ENCODE results near the gene DCAF8.
"Not testable (repeated sequence)": the region's sequence is repeated elsewhere in the genome, so short reads cannot be mapped to it uniquely, and the experiment has no call there.

DCAF8 gene

GRCh38 chr1:160261893-160262794, at the start of gene DCAF8:
Gene DCAF8 (minus strand): TSS chr1:160262549. CDS start chr1:160244008, 18,541 bp downstream.
- DNase-seq (ENCODE audit: low read depth): peak; percentile 97

DNA sequence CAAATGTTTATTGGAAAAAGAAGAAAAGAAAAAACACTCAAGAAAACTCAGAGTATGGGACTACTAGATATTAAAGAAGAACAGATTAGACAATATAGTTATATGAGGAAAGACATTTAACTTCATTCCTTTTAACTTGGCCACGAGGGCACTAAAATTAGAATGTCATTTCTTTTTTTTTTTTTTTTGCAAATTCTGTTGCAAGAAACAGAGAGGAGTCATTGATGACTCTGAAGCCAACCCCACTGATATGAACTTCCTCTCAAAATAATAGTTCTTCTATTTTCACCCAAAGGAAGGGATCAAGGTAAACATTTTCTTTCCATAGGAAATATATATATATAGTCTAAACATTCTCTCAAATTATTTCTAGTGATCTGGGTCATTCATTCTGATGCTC, 47.2 kb upstream of the DCAF8 start:
- no peak for DNase-seq (ENCODE audit: low read depth)

DNA sequence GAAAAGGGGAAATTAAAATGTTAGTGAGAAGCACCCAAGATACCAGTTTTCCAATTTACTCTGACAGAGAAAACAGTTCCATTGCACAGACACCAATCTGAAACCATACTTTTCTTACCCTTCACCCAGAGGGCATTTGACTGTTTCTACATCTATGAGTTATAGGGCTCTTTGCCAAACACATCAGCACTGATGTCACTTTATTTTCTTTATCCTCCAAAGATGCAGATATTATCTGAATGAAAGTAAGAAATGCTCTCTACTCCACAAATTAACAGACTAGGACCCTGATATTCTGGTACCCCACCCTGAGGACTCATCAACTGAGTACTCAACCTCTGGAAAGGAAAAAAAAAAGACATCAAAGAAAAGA, 46.8 kb upstream of the DCAF8 start:
- no peak for DNase-seq (ENCODE audit: low read depth)

GRCh38 chr1:160308451-160309184, 46.3 kb upstream of the DCAF8 start:
- DNase-seq (ENCODE audit: low read depth): no peak

DNA sequence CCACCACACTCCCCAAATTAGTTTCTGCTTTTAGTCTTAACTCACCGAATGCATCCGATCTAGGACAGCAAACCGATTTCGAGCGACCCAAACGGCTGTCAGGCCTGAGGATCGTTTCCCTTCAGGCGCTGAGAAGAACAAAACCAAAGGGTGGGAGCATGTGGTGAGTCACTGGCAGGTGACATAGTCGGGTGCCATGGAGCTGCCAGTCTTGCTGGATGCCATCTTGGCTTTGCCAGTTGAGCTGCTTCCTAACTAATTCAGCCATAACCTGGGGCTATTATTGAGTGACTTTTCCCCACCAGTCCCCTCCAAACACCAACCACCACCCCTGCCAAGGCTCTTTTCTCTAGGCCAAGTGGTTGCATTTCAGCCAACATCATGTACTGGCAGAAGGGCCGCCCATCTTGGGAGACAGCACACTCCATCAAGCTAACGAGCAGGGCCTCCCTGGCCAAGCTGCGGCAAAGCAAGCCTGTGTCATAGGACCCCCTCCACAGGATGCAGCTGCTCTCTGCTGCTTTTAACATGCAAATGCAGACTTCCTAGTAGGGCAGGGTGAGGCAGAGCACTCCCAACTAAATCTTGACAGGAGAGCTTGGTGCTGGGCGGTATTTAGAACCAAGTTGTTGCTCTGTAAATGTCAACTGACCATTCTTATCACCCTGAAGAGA, 44.9 kb upstream of the DCAF8 start:
- DNase-seq (ENCODE audit: low read depth): no peak

DNA sequence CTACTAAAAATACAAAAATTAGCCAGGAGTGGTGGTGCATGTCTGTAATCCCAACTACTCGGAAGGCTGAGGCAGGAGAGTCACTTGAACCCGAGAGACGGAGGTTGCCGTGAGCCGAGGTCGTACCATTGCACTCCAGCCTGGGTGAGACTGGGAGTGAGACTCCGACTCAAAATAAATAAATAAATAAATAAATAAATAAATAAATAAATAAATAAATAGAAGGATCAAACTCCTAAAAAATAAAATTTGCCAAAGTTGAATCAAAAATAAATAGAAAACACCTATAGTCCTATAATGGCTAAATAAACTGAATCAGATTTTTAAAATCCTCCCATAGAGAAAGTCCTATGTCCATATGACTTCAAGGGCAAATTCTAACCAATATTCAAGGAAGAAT, 37.8 kb upstream of the DCAF8 start:
- no peak for DNase-seq (ENCODE audit: low read depth)

- no peak for DNase-seq (ENCODE audit: low read depth)
These were observed 33.7 kb upstream of the DCAF8 start for GRCh38 chr1:160296036-160296435.

GRCh38 chr1:160293020-160293968, 30.9 kb upstream of the DCAF8 start:
- no peak for DNase-seq (ENCODE audit: low read depth)

GRCh38 chr1:160291248-160292220, 29.2 kb upstream of the DCAF8 start:
- peak; percentile 28 for DNase-seq (ENCODE audit: low read depth)

GRCh38 chr1:160287769-160288168, 25.4 kb upstream of the DCAF8 start:
- not testable (repeated sequence) for DNase-seq (ENCODE audit: low read depth)

DNA sequence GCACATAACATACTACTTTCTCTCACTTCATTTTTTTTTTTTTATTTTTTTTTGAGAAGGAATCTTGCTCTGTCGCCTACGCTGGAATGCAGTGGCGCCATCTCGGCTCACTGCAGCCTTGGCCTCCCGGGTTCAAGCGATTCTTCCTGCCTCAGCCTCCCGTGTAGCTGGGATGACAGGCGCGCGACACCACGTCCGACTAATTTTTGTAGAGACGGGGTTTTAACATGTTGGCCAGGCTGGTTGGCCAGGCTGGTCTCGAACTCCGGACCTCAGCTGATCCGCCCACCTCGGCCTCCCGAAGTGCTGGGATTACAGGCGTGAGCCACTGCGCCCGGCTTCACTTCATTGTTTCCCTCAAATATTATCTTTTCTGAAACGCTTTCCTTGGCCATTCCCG, 23.2 kb upstream of the DCAF8 start:
- no peak for DNase-seq (ENCODE audit: low read depth)

DNA sequence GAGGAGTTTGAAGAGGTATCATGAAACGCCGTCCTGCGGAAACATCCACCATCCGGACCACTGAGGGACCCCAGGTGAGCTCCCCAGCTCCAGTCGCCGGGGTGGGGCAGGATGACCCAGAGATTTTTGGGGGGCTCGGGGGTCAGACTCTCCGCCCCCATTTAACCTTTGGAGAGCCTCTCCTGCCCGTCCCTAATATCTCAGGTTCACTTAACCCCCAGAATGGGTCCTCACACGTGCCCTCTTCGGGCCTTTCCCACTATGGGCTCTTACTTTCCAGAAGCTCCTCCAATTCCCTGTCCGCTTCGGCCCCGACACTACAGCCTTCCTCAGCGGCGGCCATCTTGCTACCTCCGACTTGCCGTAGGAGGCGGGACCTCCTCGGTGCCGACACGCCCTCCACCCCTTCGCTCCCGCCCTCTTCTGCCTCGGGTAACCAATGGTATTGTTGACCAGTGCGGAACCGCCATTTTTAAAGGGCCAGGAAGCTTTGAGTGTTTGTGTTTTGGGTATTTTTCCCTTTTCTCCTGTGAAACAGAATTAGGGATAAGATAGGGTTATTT, 22.5 kb upstream of the DCAF8 start, which contains the start of gene PEX19:
PEX19 (minus strand) TSS at position 352 of the 563 bp plus-strand sequence; CDS start at position 343, 9 bp downstream.
- DNase-seq (ENCODE audit: low read depth): peak; percentile 90

DNA sequence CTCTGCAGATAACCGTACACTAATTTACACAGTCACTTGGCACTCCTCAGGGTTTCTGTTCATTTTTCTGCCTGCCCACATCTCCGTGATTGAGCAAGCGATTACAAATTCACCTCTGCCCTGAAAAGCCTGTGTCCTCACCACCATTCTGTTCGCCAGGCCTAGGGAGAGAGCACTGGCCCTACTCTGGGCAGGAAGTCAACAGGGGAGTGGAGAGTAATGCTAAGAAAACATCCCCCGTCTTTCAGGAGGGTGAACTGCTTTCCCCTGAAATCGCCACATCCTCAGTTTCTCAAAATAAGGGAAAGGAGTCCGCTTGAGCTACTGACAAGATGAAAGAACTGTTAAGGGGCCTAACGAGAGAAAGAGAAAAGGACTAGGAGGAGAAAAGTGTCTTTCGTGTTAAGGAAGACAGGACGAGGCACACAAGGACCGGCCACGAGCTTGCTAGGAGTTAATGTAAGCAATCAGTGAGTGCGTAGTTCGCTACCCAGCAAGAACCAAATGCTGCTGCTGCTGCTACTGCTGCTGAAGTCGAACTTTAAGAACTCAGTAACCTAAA, 22.0 kb upstream of the DCAF8 start:
- no peak for DNase-seq (ENCODE audit: low read depth)

DNA sequence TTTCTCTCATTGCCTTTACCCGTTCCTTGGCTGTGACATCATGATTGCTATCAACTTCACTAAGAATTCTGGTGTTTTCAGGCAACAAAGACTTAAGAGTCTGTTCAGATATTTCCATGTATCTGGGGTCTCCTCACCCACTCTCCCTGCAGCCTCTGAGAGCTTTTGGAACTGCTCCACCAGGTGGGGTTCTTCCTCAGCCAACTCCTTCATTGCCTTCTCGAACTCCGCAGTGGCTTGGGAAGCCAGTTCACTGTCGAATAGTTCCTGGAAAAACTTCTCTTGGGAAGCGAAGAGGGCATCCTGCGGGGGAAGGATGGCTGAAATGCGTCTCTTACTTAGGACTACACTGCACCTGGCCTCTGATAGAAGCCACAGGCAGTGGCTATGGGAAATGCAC, 20.5 kb upstream of the DCAF8 start:
- DNase-seq (ENCODE audit: low read depth): no peak

GRCh38 chr1:160277987-160278386, 15.6 kb upstream of the DCAF8 start:
- DNase-seq (ENCODE audit: low read depth): no peak

- no peak for DNase-seq (ENCODE audit: low read depth)
These were observed 15.0 kb upstream of the DCAF8 start for GRCh38 chr1:160277330-160277729.

- no peak for DNase-seq (ENCODE audit: low read depth)
These were observed 8.7 kb upstream of the DCAF8 start for GRCh38 chr1:160271025-160271424.

- no peak for DNase-seq (ENCODE audit: low read depth)
These were observed 5.1 kb upstream of the DCAF8 start for GRCh38 chr1:160267284-160267991.

DNA sequence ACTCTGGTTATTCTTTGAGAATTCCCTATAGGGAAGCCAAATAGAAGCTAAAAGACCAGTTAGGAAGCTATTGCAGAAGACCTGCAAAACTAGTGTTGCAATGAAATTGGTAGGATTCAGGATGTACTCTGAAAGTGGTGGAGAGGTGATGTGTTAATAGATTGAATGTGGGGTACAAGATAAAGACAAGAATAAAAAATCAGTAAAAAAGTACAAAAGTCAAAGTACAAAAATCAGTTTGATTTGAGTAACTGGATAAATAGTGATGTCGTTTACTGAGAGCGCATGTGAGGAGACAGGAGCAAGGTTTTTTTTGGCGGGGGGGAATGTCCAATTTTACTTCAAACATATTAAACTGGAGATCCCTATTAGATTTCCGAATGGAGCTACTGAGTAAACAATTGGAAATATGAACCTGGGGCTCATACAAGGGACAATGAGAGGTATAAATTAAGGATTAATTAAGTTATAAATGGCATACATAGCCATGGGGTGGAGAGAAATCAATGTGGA, 2.5 kb upstream of the DCAF8 start:
- DNase-seq (ENCODE audit: low read depth): no peak

Measured in activated T-helper 9 cell treated with anti-CD3 and anti-CD28 coated beads, Interleukin-2, amount 50 U/mL, for 16 hours (primary cell).